ENCODE results near the gene TUB. TPM values are rescaled to one million over a fixed set of nuclear protein-coding genes. Genes with fewer than 3 reads are reported as not detected.
A peak's percentile ranks its signal among the peaks of the same experiment; 100 is the strongest.

TUB gene
- total RNA-seq, 1 donor from 2014 or later: 11.3 TPM

GRCh38 chr11:8045839-8046238, 35.2 kb upstream of the TUB start:
- DNase-seq (ENCODE audit: low spot score): peak; percentile 1

- no peak for DNase-seq (ENCODE audit: low spot score)
Observed at GRCh38 chr11:8047382-8047781, 33.6 kb upstream of the TUB start.

DNA sequence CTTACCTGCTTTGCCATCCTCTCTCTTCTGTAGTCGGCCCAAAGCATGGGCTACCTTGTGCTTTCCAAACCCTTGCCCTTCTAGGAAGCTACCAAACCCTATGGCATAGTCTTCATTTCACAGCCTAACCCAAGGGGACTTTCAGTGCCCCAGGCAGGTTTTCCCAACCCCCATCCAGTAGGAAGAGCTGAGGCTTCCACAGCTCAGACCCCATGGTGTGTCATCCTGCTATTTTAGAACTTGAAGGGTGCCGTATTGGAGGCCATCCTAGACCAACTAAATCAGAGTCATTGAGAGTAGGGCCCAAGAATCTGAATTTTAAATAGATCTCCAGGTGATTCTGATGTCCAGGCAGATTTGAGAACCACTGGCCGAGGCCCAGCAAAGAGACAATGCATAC, 31.9 kb upstream of the TUB start:
- no peak for DNase-seq (ENCODE audit: low spot score)

- no peak for DNase-seq (ENCODE audit: low spot score)
Observed at GRCh38 chr11:8055091-8055835, 25.7 kb upstream of the TUB start.

- DNase-seq (ENCODE audit: low spot score): no peak
Observed at GRCh38 chr11:8055836-8056526, 25.0 kb upstream of the TUB start.

DNA sequence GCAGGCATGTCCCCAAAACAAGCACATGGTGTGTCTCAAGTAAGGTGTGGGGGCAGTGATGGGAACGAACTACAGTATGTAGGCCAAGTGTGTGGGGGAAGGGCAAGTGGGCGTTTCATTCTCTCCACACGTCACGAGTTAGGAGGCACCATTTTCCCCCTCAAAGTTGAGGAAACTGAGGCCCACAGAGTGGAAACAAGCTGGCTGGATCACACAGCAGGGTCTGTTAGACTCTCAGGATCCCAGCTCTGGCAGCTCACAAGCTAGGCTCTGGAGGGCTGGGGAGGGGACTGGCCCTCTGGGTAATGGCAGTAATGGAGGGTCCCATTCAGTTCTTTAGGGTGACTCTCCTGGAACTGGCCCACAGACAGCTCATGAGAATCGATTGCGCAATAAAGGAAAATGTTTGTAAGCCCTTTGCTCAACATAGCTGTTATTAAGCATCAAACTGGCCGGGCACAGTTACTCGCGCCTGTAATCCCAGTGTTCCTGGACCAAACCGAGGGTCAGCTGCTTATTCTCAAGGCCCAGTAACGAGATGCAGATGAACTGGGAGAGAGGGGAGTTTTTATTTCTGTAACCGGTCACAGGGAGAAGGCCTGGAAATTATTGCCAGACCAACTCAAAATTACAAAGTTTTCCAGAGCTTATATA, 24.1 kb upstream of the TUB start:
- peak; percentile 79 for DNase-seq (ENCODE audit: low spot score)

GRCh38 chr11:8058216-8058615, 22.8 kb upstream of the TUB start:
- no peak for DNase-seq (ENCODE audit: low spot score)

DNA sequence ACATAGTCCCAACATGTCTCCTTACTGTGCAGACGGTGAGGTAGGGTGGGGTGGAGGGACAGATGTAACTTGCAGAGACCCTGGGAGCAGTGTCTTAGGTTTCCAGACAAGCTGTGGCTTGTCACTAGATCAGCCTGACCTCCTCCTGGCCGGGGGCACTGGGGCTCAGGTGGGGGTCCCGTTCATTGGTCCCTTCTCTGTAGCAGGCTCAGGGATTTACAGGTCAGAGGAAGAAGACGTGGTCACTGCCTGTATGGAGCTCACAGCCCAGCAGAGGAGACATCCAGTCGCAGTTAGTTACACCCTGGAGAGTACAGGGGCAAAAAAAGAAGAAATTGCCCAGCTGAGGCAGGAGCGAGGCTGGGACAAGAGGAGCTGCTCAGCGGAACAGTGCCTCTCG, 22.0 kb upstream of the TUB start:
- no peak for DNase-seq (ENCODE audit: low spot score)

GRCh38 chr11:8059571-8060011, 21.4 kb upstream of the TUB start:
- DNase-seq (ENCODE audit: low spot score): no peak

DNA sequence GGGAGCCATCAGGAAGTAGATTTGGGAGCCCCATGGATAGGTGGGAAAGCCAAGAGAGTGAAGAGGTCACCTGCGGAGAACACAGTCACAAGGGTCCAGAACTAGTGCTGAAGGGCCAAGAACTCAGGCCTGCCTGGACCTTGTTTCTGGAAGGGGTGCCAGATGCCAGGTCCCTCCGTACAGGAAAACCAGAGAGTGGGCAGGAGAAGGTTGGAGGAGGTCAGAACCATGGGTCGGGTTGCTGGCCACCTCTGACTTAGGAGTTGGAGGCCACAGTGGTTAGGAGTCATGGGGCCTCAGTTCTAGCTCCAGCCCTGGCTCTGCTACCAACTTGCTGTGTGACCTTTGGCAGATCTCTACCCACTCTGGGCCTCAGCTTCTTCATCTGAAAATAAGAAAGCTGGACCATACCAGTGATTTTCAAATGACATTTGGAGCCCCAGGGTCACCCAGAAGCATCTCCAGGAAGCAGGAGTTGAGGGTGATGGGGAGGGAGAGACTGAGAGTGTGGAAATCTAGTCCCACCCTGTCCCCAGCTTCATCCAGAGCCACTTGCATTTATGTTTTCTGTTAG, 20.8 kb upstream of the TUB start:
- DNase-seq (ENCODE audit: low spot score): peak; percentile 5

DNA sequence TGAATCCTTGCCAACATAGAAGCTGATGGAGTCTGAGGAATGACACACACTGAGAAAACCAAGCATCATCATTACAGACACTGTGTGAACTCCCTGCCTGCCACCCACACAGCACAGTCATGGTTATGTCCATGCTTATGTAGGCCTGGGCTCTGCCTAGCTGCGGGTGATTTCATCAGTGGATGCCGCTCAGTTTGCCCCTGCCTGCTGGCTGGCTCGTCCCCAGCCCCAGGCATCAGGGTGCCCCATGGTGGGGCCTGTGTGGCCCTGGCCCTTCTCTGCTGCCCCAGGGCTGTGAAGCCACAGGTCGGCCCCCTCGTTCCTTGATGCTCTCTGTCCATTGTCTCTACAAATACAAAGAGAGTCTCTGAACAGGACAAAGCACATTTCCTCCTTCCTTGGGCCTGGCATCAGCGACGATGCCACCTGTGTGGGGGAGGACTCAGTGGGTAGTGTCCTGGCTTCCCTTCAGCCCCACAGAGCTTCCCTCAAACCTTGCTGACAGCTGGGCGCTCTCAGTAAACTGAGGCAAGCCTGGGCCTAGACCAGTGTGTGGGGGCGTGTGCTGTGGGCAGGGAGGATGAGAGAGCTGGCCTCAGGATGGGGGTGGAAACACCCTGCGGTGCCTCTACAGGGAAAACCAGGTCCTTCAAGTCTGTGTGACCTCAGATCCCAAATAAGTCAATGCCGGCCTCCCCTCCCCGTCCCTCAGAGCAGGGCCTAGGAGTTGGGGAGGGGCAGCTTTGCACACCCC, 20.0 kb upstream of the TUB start:
- DNase-seq (ENCODE audit: low spot score): no peak

DNA sequence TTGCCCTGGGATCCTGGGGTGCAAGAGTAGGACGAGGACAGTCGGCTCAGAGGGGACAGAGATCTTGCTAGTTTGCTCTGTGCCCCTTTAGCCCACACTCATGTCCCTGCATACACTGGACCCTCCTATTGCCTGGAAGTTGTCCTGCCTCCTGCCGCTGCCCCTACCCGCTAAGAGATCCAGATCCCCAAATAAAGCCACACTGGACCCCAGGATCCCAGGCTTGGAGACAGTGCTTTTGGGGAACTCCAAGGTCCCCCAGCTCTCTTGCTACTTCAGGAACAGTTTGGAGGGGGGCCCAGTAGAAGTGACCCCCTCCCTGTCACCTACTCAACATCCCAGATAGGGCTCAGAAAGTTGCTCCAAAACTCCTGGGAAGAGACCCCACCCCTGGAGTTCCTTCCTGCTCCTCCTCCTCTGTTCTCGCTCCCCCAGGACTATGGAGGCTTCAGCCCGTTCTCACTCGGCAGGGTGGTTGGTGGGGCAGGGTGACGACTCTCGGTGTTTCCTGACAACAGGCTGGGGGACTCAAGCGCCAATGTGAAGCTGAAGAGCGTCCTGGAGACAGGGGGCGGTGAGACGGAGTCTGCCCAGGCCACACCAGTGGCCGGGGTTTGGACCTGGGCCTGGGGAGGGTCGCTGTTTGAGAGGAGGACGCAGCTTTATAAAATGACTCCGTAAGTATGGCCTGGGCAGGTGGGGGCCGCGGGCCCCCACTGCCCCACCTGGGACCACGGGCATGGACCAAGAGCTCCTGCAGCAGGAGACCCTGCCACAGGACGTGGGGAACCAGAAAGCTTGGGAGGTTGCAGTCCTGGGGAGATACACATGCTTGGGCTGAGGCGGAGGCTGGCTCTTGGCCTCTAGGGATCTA, 19.2 kb upstream of the TUB start:
- DNase-seq (ENCODE audit: low spot score): no peak

GRCh38 chr11:8062781-8063257, 18.2 kb upstream of the TUB start:
- DNase-seq (ENCODE audit: low spot score): no peak

- no peak for DNase-seq (ENCODE audit: low spot score)
Observed at GRCh38 chr11:8063324-8063723, 17.7 kb upstream of the TUB start.

DNA sequence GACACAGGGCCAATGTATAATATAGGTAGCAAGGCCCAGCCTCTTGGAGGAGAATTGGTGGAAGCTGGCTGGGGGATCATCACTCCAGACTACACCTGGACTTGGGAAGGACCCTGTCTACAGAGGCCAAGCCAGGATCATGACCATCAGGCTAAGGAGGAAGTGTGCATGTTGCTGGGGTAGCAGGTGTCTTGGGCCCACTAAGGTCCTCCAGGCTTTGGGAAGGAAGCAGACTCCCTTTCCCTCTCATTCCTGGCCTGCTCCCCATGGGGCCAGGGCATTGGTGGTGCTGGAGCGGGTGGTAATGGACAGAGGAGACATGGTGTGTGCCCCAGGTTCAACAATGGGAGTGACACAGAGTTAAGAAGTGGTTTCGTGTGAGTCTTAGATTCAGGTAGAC, 16.0 kb upstream of the TUB start:
- DNase-seq (ENCODE audit: low spot score): no peak

- DNase-seq (ENCODE audit: low spot score): no peak
Observed at GRCh38 chr11:8066036-8066910, 14.7 kb upstream of the TUB start.

GRCh38 chr11:8066911-8067455, 14.0 kb upstream of the TUB start:
- peak; percentile 12 for DNase-seq (ENCODE audit: low spot score)

DNA sequence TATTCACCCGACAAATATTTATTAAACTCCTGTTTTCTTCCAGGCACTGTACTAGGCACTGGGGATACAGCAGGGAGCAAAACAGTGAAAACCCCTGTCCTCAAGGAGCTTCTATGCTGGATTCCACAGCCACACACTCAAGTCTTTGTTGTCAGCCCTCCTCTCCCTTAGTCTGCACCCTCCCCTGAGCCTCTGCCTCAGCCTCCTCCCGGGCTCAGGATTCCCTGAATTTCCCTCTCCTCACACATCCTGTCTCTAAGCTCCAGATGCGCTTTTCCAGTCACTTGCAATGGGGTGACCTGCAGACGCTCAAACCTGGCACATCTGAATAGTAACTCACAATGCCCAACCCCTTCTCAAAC, 13.5 kb upstream of the TUB start:
- DNase-seq (ENCODE audit: low spot score): no peak

- DNase-seq (ENCODE audit: low spot score): no peak
Observed at GRCh38 chr11:8067929-8068575, 13.0 kb upstream of the TUB start.

All from mucosa of gallbladder (tissue), 1 donor.